ENCODE results near the gene RAB3C.
"Not testable (repeated sequence)": the region's sequence is repeated elsewhere in the genome, so short reads cannot be mapped to it uniquely, and the experiment has no call there.

RAB3C gene

GRCh38 chr5:58600613-58601012, 17.7 kb downstream of the RAB3C start:
- in situ Hi-C loops (cut with MboI; ENCODE audit: low sequenced_read_pairs): not testable (repeated sequence)

- in situ Hi-C loops (cut with MboI; ENCODE audit: low sequenced_read_pairs): not testable (repeated sequence)
Measured at GRCh38 chr5:58602889-58603288, 20.0 kb downstream of the RAB3C start.

DNA sequence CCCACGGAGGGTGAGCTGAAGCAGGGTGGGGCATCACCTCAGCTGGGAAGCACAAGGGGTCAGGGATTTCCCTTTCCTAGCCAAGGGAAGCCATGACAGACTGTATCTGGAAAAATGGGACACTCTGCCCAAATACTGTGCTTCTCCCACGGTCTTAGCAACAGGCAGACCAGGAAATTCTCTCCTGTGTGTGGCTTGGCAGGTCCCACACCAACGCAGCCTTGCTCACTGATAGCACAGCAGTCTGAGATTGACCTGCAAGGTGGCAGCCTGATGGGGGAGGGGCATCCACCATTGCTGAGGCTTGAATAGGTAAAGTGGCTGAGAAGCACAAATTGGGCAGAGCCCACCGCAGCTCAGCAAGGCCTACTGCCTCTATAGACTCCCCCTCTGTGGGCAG, 23.2 kb downstream of the RAB3C start:
- in situ Hi-C loops (cut with MboI; ENCODE audit: low sequenced_read_pairs): no loop called here

DNA sequence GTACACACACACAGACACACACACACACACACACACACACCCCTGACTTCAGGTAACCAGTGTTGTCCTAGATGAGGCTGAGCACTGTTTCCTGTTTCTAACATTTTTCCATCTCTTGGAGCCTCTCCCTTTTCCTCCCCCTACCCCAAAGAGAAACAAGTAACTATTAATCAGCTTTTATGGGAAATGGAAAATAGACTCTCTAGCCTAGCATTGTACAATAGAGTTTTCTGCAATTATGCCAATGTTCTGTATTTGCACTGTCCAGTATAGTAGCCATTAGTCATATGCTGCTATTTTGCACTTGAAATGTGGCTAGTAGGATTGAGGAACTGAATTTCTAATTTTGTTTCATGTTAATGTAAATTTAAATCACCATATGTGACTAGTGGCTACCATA, 33.1 kb downstream of the RAB3C start:
- in situ Hi-C loops (cut with MboI; ENCODE audit: low sequenced_read_pairs): no loop called here

GRCh38 chr5:58617241-58617640, 34.4 kb downstream of the RAB3C start:
- in situ Hi-C loops (cut with MboI; ENCODE audit: low sequenced_read_pairs): no loop called here

GRCh38 chr5:58620336-58620735, 37.5 kb downstream of the RAB3C start:
- in situ Hi-C loops (cut with MboI; ENCODE audit: low sequenced_read_pairs): no loop called here

DNA sequence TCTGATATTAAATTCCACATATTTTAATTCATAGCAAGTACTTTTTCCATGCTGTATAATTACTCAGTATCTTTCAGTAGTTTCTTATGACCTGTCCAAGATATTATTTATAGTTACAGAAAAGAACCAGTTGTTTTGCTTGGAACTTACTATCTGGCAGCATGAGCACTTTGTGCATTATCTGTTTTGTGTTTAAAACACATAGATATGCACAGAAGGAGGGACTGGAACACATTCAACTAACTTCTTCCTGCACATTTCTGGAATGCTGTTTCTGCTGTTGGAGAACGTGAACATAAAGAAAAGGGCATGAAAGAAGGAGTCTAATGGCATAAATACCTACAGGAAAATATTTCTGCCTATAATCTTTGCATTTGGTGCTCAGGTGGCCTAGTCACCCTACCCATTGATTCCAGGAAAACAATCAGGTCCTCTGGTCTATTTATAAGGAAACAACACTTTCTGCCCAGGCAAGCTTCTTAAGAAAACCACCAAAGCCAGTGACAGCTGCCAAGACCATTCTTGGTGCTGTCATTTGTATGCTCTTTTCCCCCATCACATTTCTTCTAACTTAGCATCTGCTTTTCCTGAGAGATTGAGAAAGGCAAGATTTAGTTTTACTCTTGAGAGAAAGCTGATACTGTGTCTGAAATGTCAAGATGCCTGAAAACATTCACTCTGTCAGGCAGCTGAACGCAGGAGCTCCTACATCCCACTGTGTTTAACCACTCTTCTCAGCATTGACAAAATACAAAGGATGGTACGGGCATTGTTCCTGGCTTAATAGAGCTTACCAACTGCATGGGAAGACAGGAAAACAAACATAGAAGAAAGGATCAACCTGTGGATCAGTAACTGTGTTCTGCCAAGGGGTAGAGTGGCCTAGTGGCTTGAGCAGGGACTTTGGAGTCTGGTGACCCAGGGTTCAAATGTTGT, 40.3 kb downstream of the RAB3C start:
- in situ Hi-C loops (cut with MboI; ENCODE audit: low sequenced_read_pairs): no loop called here

GRCh38 chr5:58628626-58629025, 45.8 kb downstream of the RAB3C start:
- in situ Hi-C loops (cut with MboI; ENCODE audit: low sequenced_read_pairs): no loop called here

DNA sequence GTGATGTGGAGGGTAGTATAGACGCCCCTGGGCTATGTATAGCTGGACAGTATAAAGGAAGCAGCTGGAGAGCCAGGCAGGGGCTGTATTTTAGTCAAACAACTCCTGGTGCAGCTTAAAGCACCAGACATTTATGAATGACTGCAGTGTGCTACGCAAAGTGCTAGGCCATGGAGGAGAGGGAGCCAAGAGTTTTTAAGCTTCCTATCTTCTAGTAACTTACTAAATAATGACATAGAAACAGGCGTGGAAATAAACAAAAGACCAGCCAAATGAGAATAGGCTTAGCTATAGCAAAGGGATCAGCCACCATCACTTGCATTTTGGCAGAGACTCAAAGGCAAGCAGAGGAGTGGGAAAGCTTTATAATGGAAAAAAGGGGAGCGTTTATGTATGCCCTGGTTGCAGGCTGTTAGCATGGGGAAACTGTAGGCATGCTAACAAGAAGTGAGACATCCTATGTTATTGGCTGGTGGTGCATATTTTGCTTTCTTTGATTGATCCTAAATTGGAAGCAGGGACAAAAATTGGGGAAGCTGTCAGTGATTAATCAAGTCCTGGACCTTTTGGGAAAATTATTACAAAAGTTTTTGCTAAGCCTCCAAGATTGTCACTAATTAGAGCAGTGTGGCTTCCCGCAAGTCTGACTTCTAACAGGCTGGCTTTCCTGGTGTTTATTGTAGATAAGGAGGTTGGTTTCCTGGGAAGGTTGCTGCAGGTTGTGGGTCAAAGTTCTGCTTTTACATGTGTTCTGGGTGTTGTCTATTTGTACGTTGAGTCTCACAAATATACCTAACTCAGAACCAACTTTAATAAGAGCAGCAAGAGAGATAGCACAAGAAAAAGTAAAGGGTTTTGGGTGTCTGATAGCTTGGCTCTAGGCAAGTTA, 46.6 kb downstream of the RAB3C start:
- in situ Hi-C loops (cut with MboI; ENCODE audit: low sequenced_read_pairs): no loop called here

- in situ Hi-C loops (cut with MboI; ENCODE audit: low sequenced_read_pairs): no loop called here
Measured at GRCh38 chr5:58631895-58632294, 49.0 kb downstream of the RAB3C start.

GRCh38 chr5:58635416-58635815, 52.5 kb downstream of the RAB3C start:
- in situ Hi-C loops (cut with MboI; ENCODE audit: low sequenced_read_pairs): no loop called here

GRCh38 chr5:58640011-58640410, 57.1 kb downstream of the RAB3C start:
- in situ Hi-C loops (cut with MboI; ENCODE audit: low sequenced_read_pairs): no loop called here

- in situ Hi-C loops (cut with MboI; ENCODE audit: low sequenced_read_pairs): no loop called here
Measured at GRCh38 chr5:58641533-58641932, 58.7 kb downstream of the RAB3C start.

DNA sequence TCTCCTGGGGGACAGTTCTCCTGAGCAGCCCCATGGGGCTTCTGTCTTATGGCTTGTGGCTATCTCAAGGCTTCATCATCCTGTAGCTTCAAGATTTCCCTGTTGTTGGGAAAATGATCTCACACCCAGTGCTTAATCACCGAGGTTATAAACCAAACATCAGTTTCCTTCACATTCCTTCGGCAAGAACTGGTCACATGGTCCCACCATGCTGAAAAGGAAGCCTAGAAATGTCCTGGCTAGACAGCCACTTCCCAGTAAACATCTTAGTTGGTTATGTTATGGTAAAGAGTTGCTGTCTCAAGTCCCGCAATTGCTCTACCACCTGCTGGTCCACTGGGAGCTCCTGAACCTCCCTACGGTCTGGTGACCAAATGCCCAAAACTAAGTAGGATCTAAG, 66.0 kb downstream of the RAB3C start:
- in situ Hi-C loops (cut with MboI; ENCODE audit: low sequenced_read_pairs): no loop called here

DNA sequence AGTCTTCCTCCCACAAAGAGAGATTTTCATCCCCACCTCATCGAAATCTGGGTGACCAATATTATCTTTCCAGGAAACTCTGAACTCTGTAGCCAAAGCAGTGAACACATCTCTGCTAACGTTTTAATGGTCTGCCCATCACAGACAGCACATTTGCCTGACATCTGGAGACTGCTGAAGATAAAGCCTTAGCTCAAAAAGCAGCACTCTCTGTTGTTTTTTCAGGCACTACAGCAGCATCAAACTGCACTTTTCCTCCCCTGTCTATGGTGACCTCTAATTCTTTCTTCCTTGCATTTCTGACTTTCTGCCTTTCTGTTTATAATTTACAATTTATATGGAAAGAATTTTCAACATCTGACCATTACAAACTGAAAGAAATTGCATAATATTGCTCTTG, 66.8 kb downstream of the RAB3C start:
- in situ Hi-C loops (cut with MboI; ENCODE audit: low sequenced_read_pairs): no loop called here

DNA sequence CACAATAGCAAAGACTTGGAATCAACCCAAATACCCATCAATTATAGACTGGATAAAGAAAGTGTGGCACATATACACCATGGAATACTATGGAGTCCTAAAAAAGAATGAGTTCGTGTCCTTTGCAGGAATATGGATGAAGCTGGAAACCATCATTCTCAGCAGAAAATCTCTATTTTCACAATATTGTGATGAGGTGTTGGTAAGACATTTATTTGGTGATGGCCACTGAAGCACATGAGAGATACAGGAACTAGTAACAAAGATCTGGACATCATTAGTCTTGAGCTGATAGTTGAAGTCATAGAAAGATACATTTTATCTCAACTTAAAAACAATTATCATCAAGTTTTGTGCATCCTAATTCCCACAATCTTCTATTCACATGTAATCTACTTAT, 70.6 kb downstream of the RAB3C start:
- in situ Hi-C loops (cut with MboI; ENCODE audit: low sequenced_read_pairs): no loop called here

DNA sequence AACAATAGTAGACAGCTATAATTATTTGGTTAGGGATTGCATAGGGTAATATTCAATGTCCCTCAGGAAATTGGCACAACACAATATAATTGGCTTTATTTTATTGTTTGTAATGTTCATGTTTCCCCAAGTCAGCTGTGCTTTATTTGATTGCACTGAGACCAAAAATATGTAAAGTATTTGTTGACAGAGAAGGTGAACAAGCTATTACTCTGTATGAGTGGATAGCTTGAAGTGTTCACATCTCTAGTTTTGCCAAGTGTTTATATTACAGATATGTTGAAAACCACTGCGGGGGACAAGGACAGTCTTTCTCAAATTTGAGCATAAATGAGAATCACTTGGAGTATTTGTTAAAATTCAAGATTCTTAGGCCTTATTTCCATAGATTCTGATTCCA, 83.3 kb downstream of the RAB3C start:
- in situ Hi-C loops (cut with MboI; ENCODE audit: low sequenced_read_pairs): no loop called here

GRCh38 chr5:58666598-58667581, 84.0 kb downstream of the RAB3C start:
- in situ Hi-C loops (cut with MboI; ENCODE audit: low sequenced_read_pairs): no loop called here

DNA sequence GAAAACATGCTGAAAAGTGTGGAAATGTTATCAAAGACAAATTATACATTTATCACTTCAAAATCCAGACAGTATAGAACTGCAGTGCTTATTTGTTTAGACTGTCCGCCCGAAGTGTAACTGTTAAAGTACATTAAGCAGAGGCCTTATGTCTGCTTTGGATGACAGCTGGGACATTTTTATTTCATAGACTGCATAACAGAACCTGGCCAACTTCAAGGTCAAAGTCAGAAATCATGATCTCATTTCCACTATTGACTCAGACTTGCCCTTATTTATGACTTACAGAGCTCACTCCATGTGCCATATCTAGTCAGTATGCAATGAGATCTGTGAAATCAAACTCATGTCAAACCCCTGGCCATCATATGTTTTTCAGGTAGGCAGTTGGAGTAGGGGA, 87.7 kb downstream of the RAB3C start:
- in situ Hi-C loops (cut with MboI; ENCODE audit: low sequenced_read_pairs): no loop called here

GRCh38 chr5:58671155-58671554, 88.3 kb downstream of the RAB3C start:
- in situ Hi-C loops (cut with MboI; ENCODE audit: low sequenced_read_pairs): no loop called here

DNA sequence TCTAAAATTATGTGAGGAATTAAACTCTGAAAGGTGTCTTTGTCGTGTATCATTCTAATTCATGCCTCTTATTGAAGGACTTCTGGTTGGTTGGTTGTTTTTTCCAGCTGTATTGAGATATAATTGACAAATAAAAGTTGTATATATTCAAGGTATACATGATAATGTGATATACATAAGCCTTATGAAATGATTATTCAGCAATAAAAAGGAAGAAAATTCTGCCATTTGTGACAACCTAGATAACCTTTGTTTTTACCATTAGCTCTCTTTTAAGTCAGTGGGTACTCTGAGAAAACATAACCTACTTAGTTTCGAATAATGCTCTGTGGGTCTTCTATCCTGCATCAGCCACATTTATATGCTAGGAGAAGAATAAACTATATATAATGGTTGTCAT, 89.6 kb downstream of the RAB3C start:
- in situ Hi-C loops (cut with MboI; ENCODE audit: low sequenced_read_pairs): no loop called here

All from HL-60/S4 (cell line).